Stimulated activated CD4-positive, alpha-beta T cell treated with anti-CD3 and anti-CD28 coated beads, Interleukin-2, amount 100 ng/mL, for 24 hours (primary cell): ENCODE results near the gene CNTNAP2.

Experiments used
- DNase-seq, 2 donors: peaks; one replicate each; pipeline ENCODE4 v3.0.0-alpha.2; 2020

CNTNAP2 gene

DNA sequence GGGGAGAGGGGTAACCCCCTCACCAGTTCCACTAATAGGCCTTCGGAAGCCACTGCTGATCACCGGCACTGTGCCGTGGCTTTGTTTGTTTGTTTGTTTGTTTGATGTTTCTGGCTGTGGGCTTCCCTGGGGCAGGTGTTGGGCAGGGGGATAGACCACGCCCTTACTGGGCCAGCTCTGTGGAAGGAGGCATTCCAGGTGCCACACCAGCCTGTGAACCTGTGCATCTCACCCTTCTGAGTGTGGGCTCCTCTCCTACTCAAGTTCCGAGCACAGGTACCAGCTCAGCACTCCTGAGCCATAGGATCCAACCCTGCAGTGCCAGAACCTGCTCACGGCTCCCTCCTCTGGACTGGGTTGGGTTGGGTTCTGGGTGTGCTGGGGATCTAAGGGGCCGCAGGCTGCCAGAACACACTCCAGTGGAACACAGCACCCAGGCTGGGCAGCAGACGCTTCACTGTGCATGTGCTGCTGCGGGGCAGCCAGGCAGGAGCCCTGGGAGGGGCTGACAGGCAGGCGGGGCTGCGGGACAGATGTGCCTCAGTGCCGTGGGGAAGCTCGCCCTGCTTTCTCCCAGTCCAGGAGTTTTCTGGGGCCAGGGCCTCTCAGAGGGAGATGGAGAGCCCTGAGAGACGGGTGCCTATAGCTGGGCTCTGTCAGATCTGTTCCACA is 1053.9 kb downstream of the CNTNAP2 start:
- no peak for DNase-seq

DNA sequence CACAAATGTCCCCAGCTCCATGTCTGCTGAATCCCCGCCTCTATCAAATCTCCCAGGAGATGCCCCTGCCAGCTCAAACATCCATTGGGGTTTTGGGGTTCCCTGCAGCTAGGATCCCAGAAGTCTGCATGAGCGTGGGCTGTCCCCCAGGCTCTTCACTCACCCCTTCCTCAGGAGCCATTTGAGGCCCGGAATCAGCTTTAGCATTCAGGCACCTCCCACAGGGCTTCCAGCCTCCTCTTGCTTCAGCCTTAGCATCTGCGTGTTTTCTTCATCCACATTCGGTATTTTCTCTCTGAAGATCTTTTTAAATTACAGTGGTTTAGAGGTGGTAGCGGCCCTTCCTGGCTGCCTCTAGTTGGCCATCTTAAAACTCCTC is 1054.4 kb downstream of the CNTNAP2 start:
- no peak for DNase-seq

DNA sequence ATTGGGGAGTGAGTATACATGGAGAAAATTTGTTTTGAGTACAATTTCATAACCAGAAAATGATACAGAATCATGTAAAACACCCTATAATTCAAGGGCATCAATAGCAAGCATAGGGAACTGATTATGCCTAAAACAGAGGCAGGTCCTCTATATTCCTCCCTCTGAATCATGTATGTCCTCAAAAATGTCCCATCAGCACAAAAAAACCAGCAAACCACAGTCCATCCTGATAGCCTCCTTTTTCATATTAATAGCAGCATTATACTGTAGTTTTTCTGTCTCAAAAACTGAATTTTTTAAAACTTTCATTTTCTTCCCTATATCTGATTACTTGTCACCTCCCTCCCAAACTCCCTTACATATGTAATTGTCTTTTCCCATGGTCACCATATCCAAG is 1057.3 kb downstream of the CNTNAP2 start:
- DNase-seq, result no peak

GRCh38 chr7:147182874-147183273 is 1066.3 kb downstream of the CNTNAP2 start:
- no peak for DNase-seq

- no peak for DNase-seq
Observed at GRCh38 chr7:147183276-147183675, 1066.7 kb downstream of the CNTNAP2 start.

GRCh38 chr7:147188467-147188866 is 1071.9 kb downstream of the CNTNAP2 start:
- DNase-seq, result no peak

DNA sequence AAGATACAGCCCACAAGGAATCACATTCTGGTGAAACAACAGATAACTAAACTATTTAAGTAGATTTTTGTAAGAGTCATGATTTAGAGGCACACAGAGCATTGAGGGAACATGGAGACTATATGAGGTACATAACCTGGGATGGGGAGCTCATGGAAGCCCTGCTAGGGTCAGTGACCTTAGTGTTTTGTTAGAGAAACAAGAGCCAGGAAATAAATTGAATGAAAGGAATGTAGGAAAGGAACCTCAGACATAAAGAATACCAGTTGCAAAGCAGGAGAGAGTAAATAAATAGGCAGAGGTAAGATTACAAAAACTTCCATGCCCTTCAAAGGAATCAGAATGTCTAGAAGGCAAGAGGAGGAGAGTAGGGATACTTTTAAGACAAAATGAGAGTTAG is 1076.9 kb downstream of the CNTNAP2 start:
- no peak for DNase-seq

GRCh38 chr7:147196481-147196880 is 1079.9 kb downstream of the CNTNAP2 start:
- no peak for DNase-seq

DNA sequence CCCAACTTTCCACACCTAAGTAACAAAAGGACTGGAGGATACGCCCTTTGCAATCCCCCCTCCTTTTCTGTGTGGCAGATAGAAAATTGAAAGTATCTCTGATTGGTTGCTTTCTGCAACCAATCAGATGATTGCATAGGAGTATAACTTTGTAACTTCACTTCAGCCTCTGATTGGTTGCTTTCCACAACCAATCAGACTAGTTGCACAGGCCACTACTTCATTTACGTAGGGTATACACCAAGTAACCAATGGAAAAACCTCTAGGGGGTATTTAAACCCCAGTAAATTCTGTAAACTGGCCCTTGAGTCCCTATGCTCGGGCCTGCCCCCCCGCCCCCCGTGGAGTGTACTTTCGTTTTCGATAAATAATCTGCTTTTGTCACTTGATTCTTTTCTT is 1080.4 kb downstream of the CNTNAP2 start:
- no peak for DNase-seq

DNA sequence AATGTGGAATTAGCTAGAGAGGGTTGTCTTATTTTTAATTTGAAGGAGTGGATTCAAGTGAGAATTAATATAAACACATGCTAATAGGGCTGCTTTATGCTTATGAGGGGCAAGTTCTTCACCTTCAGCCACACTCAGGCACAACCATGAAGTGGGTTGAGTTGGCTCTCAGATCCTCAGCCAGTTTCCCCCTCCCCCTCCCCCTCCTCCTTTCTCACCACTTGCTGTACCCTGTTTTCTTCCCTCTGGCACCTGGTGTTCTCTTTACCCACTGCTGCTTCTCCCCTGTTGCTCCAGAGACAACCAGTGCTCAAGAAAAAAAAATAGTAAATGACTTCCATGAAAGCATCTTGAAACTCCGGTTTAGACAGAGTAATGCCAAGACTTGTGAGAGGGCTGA is 1083.3 kb downstream of the CNTNAP2 start:
- DNase-seq, result no peak

- no peak for DNase-seq
Observed at GRCh38 chr7:147207988-147208387, 1091.4 kb downstream of the CNTNAP2 start.

DNA sequence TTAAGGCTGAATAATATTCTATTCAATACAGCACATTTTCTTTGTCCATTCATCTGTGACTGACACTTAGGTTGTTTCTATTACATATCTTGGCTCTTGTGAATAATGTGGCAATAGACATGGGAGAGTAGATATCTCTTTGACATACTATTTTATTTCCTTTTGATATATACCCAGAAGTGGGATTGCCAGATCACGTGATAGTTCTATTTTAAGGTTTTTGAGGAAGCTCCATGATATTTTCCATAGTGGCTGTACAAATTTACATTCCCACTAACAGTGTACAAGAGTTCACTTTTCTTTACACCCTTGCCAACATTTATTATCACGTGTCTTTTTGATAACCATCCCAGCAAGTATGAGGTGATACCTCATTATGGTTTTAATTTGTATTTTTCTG is 1114.7 kb downstream of the CNTNAP2 start:
- no peak for DNase-seq

DNA sequence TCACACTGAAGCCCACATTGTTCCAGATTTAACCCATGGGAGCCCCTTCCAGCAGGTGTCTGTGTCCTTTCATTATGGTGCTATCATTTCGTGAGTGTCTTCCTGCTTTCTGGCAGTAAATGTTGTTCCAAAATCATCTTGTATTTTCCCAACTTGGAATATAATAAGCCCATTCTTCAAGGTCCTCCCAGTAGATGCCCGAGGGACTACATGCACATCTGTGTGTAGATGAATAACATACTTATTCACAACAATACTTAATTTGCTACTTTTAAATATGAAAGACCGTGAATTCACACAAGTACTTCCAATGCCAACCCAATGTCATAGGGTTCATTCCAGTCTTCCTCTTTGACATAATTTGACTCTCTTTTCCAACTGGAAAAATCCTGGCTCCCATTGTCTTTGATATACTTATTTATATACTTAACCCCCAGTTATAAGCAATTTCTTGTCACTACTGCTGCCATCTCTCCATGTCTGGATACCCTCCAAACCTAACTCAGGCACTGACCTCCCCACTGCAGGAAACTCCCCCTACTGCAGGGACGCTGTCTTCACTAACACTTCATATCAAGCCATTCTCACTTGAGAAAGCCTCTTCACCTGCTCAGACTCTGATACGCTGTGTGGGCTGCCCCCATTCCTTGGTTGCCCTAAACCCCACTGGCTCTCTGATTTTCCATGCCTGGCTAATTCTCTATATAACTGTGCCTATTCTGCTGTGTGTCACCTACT is 1119.2 kb downstream of the CNTNAP2 start:
- DNase-seq, result no peak

GRCh38 chr7:147240468-147240867 is 1123.9 kb downstream of the CNTNAP2 start:
- DNase-seq, result no peak

GRCh38 chr7:147245274-147245673 is 1128.7 kb downstream of the CNTNAP2 start:
- peak in 1 of 2 donors; percentile 16 for DNase-seq

- DNase-seq, result no peak
Observed at GRCh38 chr7:147249956-147250355, 1133.4 kb downstream of the CNTNAP2 start.

DNA sequence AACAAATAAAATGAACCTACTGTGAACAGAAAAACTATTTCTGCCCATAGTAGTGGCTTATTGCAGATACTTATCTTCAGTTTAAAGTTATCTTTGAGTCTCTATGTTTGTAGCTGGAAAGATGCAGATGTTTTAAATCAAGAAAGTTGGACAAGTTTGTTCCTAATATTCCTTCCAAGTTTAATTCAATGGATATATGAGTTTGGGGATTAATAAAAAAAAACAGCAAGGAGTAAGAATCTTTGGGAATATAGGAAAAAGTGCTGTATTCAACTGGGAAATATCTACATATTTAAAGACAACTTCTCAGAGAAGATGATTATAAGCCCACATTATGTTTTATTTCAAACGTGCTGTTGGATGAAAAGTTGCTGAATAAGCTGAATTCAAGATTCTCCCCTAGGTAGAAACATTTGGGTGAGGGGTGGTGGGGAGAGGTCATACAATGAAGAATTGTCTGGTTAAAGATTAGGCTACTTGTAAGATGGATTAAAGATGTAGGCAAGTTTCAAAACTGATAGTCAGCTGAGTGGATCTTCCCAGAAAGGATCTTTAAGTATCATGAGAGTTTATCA is 1135.2 kb downstream of the CNTNAP2 start:
- DNase-seq, result no peak

DNA sequence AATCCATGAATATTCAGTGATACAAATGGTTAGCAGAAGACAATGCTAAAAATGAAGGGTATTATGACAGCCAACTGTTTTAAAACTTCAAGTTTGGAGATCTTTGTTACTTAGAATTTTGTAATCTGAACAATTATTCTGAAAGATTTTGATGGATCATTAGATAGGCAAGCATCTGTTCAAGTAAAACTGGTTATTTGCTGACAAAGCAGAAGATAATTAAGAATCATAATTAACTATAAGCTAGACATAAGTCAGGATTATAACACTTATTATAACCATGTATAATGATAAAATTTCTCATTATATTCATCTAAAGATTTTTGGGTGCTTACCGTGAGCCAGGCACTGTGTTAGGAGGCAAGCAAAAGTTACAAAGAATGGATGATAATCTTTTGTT is 1145.1 kb downstream of the CNTNAP2 start:
- DNase-seq, result no peak

DNA sequence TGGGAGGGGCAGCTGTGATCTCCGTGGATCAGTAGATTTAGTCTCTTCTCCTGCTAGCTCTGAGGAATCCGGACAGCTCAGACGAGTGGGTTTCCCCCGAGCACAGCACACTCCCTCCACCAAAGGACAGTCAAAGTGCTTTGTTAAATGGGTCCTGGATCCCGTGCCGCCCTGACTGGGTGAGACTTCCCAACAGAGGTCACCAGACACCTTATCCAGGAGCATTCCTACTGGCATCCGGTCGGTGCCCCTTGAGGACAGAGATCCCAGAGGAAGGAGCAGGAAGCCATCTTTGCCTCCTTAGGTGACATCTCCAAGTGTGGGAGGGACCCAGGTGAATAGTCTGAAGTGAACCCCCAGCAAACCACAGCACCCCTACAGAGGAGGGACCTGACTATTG is 1148.9 kb downstream of the CNTNAP2 start:
- no peak for DNase-seq

DNA sequence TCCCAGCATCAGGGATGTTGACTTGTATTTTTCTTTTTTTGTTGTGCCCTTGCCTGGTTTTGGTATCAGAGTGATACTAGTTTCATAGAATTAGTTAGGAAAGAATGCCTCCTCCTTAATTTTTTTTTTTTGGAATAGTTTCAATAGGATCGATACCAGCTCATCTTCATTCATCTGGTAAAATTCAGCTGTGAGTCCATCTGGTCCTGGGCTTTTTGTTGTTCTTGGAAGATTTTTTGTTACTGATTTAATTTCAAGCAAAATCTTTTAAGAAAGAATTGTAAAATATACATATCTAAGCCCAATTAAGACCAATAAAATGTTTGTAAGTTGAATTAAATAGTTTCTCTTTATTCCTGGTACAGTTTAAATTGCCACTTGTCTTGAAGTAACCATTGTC is 1159.5 kb downstream of the CNTNAP2 start:
- no peak for DNase-seq

GRCh38 chr7:147276783-147277370 is 1160.3 kb downstream of the CNTNAP2 start:
- DNase-seq, result no peak

DNA sequence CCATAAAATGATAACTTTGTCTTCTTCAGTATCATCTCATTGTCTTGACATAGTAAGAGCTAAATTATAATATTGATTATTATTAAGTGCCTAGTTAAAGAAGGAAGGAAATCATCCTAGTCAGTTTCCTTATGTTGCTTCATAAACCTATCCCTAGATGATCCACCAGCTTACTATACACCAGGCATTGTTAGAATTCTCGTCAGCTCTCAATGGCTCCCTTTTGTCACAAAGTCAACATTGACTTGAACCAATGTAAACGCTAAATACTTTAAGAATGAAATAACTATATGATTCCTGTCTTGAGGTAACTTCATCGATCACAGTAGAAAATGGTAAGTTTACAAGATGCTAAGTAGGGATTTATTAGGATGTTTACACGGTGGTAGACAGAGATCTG is 1162.9 kb downstream of the CNTNAP2 start:
- DNase-seq, result no peak

GRCh38 chr7:147279964-147280374 is 1163.4 kb downstream of the CNTNAP2 start:
- no peak for DNase-seq

- DNase-seq, result no peak
Observed at GRCh38 chr7:147282204-147282603, 1165.6 kb downstream of the CNTNAP2 start.
